ENCODE measurements around the gene HECTD1.

GRCh38 chr14:31194661-31195060 is 12.9 kb downstream of the HECTD1 start:
- TF ChIP-seq CTCF (IDR thresholded peaks at IDR 0.05) (no peak), EZH2 (IDR thresholded peaks at IDR 0.05) (no peak)

Data from neural progenitor cell (in vitro differentiated cells).